HepG2 (cell line): Measurements from ENCODE around the gene LITAFD. TPM values are rescaled to one million over a fixed set of nuclear protein-coding genes. Genes with fewer than 3 reads are reported as not detected.

Experiments
- AGO1 ChIP-seq: fragments of 200-400 bp; formaldehyde crosslinking; IDR thresholded peaks from 2 replicates; pipeline ENCODE4 v1.6.1; 2017; ENCODE audit warnings: mild to moderate bottlenecking, low read depth, low read length, moderate library complexity; ENCODE audit not compliant: poor library complexity, severe bottlenecking
- MTA3 ChIP-seq: sonication (generic); formaldehyde crosslinking; IDR thresholded peaks from 2 replicates; pipeline ENCODE4 v1.4.0; 2020; ENCODE audit warnings: missing genetic modification reagents
- PAWR ChIP-seq: sonication (generic); formaldehyde crosslinking; IDR thresholded peaks from 2 replicates; pipeline ENCODE4 v1.4.0; 2020; ENCODE audit warnings: missing genetic modification reagents, mild to moderate bottlenecking, borderline replicate concordance
- ZNF646 ChIP-seq: sonication (generic); formaldehyde crosslinking; IDR thresholded peaks from 2 replicates; pipeline ENCODE4 v1.9.0; 2021; ENCODE audit warnings: mild to moderate bottlenecking, missing genetic modification reagents
- ZNF678 ChIP-seq: sonication (generic); formaldehyde crosslinking; IDR thresholded peaks from 2 replicates; pipeline ENCODE4 v1.4.0; 2020; ENCODE audit warnings: mild to moderate bottlenecking, missing genetic modification reagents
- ZNF775 ChIP-seq: sonication (generic); formaldehyde crosslinking; IDR thresholded peaks from 2 replicates; pipeline ENCODE4 v1.4.0; 2020; ENCODE audit warnings: missing genetic modification reagents, mild to moderate bottlenecking, moderate library complexity, borderline replicate concordance
- ZSCAN22 ChIP-seq: sonication (generic); formaldehyde crosslinking; IDR thresholded peaks from 2 replicates; pipeline ENCODE4 v1.4.0; 2020; ENCODE audit warnings: mild to moderate bottlenecking, missing genetic modification reagents
- polyA plus RNA-seq, 8 experiments: library from polyadenylated mRNA; depleted of rRNA in 3 of 8; stranded (reverse) in 7 of 8; unstranded in 1 of 8; fragments of >200 nt; fragmentation: Illumina TruSeq in 4 of 8; extraction: Trizol in 4 of 8; gene quantifications; 2 replicates each; pipeline versions ENCODE4 v1.2.1 to v1.2.3, GENCODE V29; 2011 to 2016; ENCODE audit warnings: low read depth in 4 of 8, missing spikeins in 1 of 8, mixed read lengths in 1 of 8; ENCODE audit not compliant: insufficient read depth in 1 of 8
- total RNA-seq, 5 experiments: library from RNA; depleted of rRNA; stranded (reverse); fragments of >200 nt; fragmentation: Illumina TruSeq; extraction: Trizol; gene quantifications; 2 replicates each; pipeline ENCODE4 v1.2.3, GENCODE V29; 2016; ENCODE audit warnings: low read depth in 1 of 5
- TF ChIP-seq, protein P1 (sequence below): sonication (generic); formaldehyde crosslinking; IDR thresholded peaks from 2 replicates; pipeline ENCODE4 v1.8.0; 2022; ENCODE audit warnings: mild to moderate bottlenecking, missing genetic modification reagents
- TF ChIP-seq, protein P2 (sequence below): sonication (generic); formaldehyde crosslinking; IDR thresholded peaks from 2 replicates; pipeline ENCODE4 v1.5.1; 2020; ENCODE audit warnings: mild to moderate bottlenecking, missing genetic modification reagents, borderline replicate concordance

The LITAFD gene
- total and polyA plus RNA-seq, 2 of the 13 experiments (the other 11 are each of a cell fraction or from before 2014, with no cell fraction given), result not detected

- 0 out of 2 replicates have a peak, but pooled peaks have one; percentile 52 for TF ChIP-seq ZNF646 (CRISPR knock-in tag)
- TF ChIP-seq MTA3 (CRISPR knock-in tag), result no peak
- TF ChIP-seq, protein P1, sequence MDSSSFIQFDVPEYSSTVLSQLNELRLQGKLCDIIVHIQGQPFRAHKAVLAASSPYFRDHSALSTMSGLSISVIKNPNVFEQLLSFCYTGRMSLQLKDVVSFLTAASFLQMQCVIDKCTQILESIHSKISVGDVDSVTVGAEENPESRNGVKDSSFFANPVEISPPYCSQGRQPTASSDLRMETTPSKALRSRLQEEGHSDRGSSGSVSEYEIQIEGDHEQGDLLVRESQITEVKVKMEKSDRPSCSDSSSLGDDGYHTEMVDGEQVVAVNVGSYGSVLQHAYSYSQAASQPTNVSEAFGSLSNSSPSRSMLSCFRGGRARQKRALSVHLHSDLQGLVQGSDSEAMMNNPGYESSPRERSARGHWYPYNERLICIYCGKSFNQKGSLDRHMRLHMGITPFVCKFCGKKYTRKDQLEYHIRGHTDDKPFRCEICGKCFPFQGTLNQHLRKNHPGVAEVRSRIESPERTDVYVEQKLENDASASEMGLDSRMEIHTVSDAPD, result no peak
- TF ChIP-seq, protein P2, sequence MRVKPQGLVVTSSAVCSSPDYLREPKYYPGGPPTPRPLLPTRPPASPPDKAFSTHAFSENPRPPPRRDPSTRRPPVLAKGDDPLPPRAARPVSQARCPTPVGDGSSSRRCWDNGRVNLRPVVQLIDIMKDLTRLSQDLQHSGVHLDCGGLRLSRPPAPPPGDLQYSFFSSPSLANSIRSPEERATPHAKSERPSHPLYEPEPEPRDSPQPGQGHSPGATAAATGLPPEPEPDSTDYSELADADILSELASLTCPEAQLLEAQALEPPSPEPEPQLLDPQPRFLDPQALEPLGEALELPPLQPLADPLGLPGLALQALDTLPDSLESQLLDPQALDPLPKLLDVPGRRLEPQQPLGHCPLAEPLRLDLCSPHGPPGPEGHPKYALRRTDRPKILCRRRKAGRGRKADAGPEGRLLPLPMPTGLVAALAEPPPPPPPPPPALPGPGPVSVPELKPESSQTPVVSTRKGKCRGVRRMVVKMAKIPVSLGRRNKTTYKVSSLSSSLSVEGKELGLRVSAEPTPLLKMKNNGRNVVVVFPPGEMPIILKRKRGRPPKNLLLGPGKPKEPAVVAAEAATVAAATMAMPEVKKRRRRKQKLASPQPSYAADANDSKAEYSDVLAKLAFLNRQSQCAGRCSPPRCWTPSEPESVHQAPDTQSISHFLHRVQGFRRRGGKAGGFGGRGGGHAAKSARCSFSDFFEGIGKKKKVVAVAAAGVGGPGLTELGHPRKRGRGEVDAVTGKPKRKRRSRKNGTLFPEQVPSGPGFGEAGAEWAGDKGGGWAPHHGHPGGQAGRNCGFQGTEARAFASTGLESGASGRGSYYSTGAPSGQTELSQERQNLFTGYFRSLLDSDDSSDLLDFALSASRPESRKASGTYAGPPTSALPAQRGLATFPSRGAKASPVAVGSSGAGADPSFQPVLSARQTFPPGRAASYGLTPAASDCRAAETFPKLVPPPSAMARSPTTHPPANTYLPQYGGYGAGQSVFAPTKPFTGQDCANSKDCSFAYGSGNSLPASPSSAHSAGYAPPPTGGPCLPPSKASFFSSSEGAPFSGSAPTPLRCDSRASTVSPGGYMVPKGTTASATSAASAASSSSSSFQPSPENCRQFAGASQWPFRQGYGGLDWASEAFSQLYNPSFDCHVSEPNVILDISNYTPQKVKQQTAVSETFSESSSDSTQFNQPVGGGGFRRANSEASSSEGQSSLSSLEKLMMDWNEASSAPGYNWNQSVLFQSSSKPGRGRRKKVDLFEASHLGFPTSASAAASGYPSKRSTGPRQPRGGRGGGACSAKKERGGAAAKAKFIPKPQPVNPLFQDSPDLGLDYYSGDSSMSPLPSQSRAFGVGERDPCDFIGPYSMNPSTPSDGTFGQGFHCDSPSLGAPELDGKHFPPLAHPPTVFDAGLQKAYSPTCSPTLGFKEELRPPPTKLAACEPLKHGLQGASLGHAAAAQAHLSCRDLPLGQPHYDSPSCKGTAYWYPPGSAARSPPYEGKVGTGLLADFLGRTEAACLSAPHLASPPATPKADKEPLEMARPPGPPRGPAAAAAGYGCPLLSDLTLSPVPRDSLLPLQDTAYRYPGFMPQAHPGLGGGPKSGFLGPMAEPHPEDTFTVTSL (CRISPR knock-in tag), result no peak
- no peak for TF ChIP-seq ZSCAN22 (CRISPR knock-in tag)
- TF ChIP-seq ZNF775 (CRISPR knock-in tag), result no peak
- no peak for TF ChIP-seq ZNF678 (CRISPR knock-in tag)
- TF ChIP-seq AGO1, result peak; percentile 96
- no peak for TF ChIP-seq PAWR (CRISPR knock-in tag)
Observed at GRCh38 chr16:8861563-8862308, 20.4 kb upstream of the LITAFD start (continued).
